Neural progenitor cell (in vitro differentiated cells): ENCODE data around the gene MARK4.

ENCODE experiments used
- EZH2 ChIP-seq: fragments of 200-600 bp; sonication (generic); IDR thresholded peaks from 2 replicates; pipeline ENCODE4 v1.6.1; 2017; ENCODE audit warnings: antibody characterized with exemption, mild to moderate bottlenecking, moderate library complexity
- EZH2phosphoT487 ChIP-seq: fragments of 200-600 bp; sonication (generic); IDR thresholded peaks from 2 replicates; pipeline ENCODE4 v1.6.1; 2017; ENCODE audit warnings: antibody characterized with exemption
- TF ChIP-seq, protein P1 (sequence below): fragments of 200-600 bp; sonication (generic); IDR thresholded peaks from 2 replicates; pipeline ENCODE4 v1.5.1; 2017; ENCODE audit warnings: antibody characterized with exemption, mild to moderate bottlenecking

DNA sequence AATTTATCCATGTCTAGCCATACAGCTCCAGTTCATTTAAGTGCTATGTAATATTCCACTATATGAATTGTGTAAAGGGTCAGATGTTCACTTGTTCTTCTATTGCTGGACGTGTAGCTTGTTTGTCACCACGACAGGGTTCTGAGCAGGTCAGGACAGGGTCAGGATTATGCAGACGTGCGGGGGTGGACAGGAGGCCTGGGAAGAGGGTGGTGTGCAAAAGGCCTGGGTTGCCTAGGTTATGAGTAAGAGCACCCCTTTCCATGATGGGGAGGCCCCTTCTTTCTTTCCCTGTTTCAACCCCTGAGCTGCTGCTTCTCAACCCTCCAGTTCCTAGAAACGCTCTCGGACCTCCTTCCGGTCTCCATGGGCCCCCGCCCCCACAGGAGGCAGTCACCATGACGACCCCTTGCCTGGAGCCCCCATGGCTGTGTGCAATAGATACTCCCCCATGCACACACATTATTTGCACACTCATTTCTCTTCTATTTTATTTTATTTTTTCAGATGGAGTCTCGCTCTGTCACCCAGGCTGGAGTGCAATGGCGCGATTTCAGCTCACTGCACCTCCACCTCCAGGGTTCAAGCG is 7.8 kb upstream of the MARK4 start:
- TF ChIP-seq, protein P1, sequence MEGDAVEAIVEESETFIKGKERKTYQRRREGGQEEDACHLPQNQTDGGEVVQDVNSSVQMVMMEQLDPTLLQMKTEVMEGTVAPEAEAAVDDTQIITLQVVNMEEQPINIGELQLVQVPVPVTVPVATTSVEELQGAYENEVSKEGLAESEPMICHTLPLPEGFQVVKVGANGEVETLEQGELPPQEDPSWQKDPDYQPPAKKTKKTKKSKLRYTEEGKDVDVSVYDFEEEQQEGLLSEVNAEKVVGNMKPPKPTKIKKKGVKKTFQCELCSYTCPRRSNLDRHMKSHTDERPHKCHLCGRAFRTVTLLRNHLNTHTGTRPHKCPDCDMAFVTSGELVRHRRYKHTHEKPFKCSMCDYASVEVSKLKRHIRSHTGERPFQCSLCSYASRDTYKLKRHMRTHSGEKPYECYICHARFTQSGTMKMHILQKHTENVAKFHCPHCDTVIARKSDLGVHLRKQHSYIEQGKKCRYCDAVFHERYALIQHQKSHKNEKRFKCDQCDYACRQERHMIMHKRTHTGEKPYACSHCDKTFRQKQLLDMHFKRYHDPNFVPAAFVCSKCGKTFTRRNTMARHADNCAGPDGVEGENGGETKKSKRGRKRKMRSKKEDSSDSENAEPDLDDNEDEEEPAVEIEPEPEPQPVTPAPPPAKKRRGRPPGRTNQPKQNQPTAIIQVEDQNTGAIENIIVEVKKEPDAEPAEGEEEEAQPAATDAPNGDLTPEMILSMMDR, result no peak
- TF ChIP-seq EZH2 (no peak), EZH2phosphoT487 (no peak)
